ENCODE data around the gene SLC35E3. TPM values are rescaled to one million over a fixed set of nuclear protein-coding genes. Genes with fewer than 3 reads are reported as not detected.

SLC35E3 gene
- polyA plus RNA-seq (2011; rRNA removed) (16.7 and 22.1 TPM in 2 replicates), polyA plus RNA-seq (2017; fragmentation: RNase III; extraction: RNeasy Plus Mini Kit Qiagen cat#74134 plus additional on column Dnase treatment) (4.8 to 6.5 TPM (median 5.1 TPM) in 3 replicates), polyA minus RNA-seq (2011; rRNA and poly(A)+ RNA removed) (3.2 and 7.7 TPM in 2 replicates)
- polyA plus RNA-seq (2012; cell fraction: cytosol; rRNA removed), result 3.8 and 5.2 TPM in 2 replicates
- 5.2 and 8.1 TPM in 2 replicates for polyA plus RNA-seq (2012; cell fraction: nucleus; rRNA removed)

DNA sequence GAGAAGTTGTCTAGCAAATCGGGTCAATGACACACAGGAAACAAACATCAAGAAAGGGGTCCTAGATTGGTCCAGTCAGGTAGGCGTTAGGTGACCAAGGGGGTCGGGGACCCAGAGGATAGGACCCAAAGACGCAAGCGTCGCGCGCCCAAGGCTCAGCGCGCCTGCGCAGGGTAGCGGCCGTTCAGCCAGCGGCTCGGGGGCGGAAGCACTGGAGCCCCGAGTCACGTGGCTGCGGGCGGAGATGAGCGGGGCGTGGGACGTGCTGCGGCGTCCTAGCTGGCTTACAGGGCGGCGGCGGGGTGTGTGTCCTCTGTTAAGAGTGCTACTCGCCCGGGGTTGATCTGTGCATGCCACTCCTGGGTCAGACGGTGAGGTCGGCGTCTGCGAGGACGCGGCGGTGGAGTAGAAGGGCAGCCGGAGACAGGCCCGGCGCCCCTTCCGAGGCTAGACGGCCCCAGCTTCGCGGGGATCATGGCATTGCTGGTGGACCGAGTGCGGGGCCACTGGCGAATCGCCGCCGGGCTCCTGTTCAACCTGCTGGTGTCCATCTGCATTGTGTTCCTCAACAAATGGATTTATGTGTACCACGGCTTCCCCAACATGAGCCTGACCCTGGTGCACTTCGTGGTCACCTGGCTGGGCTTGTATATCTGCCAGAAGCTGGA is at the start of gene SLC35E3:
Gene SLC35E3, plus strand, starts transcription at position 273 of the 668 bp plus-strand sequence. Its CDS starts 202 bp downstream, at position 475.
- WGBS (ENCODE audit: missing lambda C conversion rate), result 1% methylated on average over 26 of the region's 52 CpGs
- peak; percentile 93 to 95 for DNase-seq (ENCODE audit: low read depth in 1 of 2, low spot score in 1 of 2)
- CTCF ChIA-PET, result interaction anchor here (0.9 to 2.3 kb wide), 5 partner anchors 13 to 523 kb away, joined by 3 to 8 read pairs (median 3); no protein-coding TSS in a partner anchor
- no peaks in the 10 kb centered on the region for H3K9me3 ChIP-seq
- peak within 1 kb of the TSS; percentile 98 for H3K4me2 ChIP-seq
- FAIRE-seq, result no peak
- peak within 1 kb of the TSS; percentile 80 to 85 for H3K27ac ChIP-seq
- peak; percentile 97 to 99 for ATAC-seq
- peaks cover 13% of the 10 kb centered on the region for H3K4me1 ChIP-seq
- POLR2A ChIA-PET, result interaction anchor here (0.6 to 2.5 kb wide), 11 partner anchors 8 to 381 kb away, joined by 3 to 45 read pairs (median 4); partner anchors contain the start of genes MDM2 and NUP107
- peak within 1 kb of the TSS; percentile 71 for H3K4me3 ChIP-seq
- TF ChIP-seq HDAC2 (IDR thresholded peaks at IDR 0.05) (no peak), POLR2A (IDR thresholded peaks at IDR 0.05; ENCODE audit: low read length) (peak; percentile 85), CEBPB (IDR thresholded peaks at IDR 0.05) (no peak), FOSL2 (IDR thresholded peaks at IDR 0.05) (no peak), FOSL2 (CRISPR knock-in tag; IDR thresholded peaks at IDR 0.05) (0 out of 2 replicates have a peak, but pooled peaks have one; percentile 14), ZSCAN20 (CRISPR knock-in tag; IDR thresholded peaks at IDR 0.05) (no peak), CHD2 (IDR thresholded peaks at IDR 0.05; ENCODE audit: low read length, partially characterized antibody) (no peak), RFX5 (IDR thresholded peaks at IDR 0.05) (0 out of 2 replicates have a peak, but pooled peaks have one; percentile 27), JUNB (IDR thresholded peaks at IDR 0.05) (no peak), KDM1A (IDR thresholded peaks at IDR 0.05; ENCODE audit: low read depth) (no peak), MYC (IDR thresholded peaks at IDR 0.05; ENCODE audit: borderline replicate concordance, low read length) (peak; percentile 85; the same call in 1 of the 2 replicates), EHMT2 (IDR thresholded peaks at IDR 0.05; ENCODE audit: low read depth) (no peak), RAD21 (conservative IDR thresholded peaks at IDR 0.05 in 1 of 2, IDR thresholded peaks at IDR 0.05 in 1 of 2) (no peak), MAFK (IDR thresholded peaks at IDR 0.05; ENCODE audit: partially characterized antibody) (no peak), NFE2L2 (conservative IDR thresholded peaks at IDR 0.05; ENCODE audit: low read length) (no peak), EP300 (IDR thresholded peaks at IDR 0.05) (no peak), BHLHE40 (IDR thresholded peaks at IDR 0.05; ENCODE audit: low read depth, low read length) (no peak), NPAS2 (CRISPR knock-in tag; IDR thresholded peaks at IDR 0.05; ENCODE audit: borderline replicate concordance) (no peak), ZNF302 (CRISPR knock-in tag; IDR thresholded peaks at IDR 0.05) (no peak), ZC3H11A (IDR thresholded peaks at IDR 0.05) (no peak), PHF8 (IDR thresholded peaks at IDR 0.05; ENCODE audit: borderline replicate concordance, low read depth) (no peak), CHD4 (IDR thresholded peaks at IDR 0.05; ENCODE audit: borderline replicate concordance) (no peak), TFCP2L1 (CRISPR knock-in tag; IDR thresholded peaks at IDR 0.05) (no peak), POLR2AphosphoS2 (conservative IDR thresholded peaks at IDR 0.05; ENCODE audit: low read length) (0 out of 2 replicates have a peak, but pooled peaks have one; percentile 56)
- TF ChIP-seq, protein P1, sequence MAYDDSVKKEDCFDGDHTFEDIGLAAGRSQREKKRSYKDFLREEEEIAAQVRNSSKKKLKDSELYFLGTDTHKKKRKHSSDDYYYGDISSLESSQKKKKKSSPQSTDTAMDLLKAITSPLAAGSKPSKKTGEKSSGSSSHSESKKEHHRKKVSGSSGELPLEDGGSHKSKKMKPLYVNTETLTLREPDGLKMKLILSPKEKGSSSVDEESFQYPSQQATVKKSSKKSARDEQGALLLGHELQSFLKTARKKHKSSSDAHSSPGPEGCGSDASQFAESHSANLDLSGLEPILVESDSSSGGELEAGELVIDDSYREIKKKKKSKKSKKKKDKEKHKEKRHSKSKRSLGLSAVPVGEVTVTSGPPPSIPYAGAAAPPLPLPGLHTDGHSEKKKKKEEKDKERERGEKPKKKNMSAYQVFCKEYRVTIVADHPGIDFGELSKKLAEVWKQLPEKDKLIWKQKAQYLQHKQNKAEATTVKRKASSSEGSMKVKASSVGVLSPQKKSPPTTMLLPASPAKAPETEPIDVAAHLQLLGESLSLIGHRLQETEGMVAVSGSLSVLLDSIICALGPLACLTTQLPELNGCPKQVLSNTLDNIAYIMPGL (CRISPR knock-in tag; IDR thresholded peaks at IDR 0.05; ENCODE audit: borderline replicate concordance), result no peak
- TF ChIP-seq, protein P2, sequence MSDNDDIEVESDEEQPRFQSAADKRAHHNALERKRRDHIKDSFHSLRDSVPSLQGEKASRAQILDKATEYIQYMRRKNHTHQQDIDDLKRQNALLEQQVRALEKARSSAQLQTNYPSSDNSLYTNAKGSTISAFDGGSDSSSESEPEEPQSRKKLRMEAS (IDR thresholded peaks at IDR 0.05), result peak; percentile 90
- TF ChIP-seq, protein P3, sequence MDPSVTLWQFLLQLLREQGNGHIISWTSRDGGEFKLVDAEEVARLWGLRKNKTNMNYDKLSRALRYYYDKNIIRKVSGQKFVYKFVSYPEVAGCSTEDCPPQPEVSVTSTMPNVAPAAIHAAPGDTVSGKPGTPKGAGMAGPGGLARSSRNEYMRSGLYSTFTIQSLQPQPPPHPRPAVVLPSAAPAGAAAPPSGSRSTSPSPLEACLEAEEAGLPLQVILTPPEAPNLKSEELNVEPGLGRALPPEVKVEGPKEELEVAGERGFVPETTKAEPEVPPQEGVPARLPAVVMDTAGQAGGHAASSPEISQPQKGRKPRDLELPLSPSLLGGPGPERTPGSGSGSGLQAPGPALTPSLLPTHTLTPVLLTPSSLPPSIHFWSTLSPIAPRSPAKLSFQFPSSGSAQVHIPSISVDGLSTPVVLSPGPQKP (IDR thresholded peaks at IDR 0.05; ENCODE audit: low read depth, low read length), result no peak
- TF ChIP-seq, protein P4, sequence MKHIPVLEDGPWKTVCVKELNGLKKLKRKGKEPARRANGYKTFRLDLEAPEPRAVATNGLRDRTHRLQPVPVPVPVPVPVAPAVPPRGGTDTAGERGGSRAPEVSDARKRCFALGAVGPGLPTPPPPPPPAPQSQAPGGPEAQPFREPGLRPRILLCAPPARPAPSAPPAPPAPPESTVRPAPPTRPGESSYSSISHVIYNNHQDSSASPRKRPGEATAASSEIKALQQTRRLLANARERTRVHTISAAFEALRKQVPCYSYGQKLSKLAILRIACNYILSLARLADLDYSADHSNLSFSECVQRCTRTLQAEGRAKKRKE (CRISPR knock-in tag; IDR thresholded peaks at IDR 0.05; ENCODE audit: low read depth), result no peak
- TF ChIP-seq, protein P5, sequence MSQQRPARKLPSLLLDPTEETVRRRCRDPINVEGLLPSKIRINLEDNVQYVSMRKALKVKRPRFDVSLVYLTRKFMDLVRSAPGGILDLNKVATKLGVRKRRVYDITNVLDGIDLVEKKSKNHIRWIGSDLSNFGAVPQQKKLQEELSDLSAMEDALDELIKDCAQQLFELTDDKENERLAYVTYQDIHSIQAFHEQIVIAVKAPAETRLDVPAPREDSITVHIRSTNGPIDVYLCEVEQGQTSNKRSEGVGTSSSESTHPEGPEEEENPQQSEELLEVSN (IDR thresholded peaks at IDR 0.05; ENCODE audit: borderline replicate concordance, low read depth), result peak; percentile 68; the same call in 1 of the 2 replicates
- TF ChIP-seq, protein P6, sequence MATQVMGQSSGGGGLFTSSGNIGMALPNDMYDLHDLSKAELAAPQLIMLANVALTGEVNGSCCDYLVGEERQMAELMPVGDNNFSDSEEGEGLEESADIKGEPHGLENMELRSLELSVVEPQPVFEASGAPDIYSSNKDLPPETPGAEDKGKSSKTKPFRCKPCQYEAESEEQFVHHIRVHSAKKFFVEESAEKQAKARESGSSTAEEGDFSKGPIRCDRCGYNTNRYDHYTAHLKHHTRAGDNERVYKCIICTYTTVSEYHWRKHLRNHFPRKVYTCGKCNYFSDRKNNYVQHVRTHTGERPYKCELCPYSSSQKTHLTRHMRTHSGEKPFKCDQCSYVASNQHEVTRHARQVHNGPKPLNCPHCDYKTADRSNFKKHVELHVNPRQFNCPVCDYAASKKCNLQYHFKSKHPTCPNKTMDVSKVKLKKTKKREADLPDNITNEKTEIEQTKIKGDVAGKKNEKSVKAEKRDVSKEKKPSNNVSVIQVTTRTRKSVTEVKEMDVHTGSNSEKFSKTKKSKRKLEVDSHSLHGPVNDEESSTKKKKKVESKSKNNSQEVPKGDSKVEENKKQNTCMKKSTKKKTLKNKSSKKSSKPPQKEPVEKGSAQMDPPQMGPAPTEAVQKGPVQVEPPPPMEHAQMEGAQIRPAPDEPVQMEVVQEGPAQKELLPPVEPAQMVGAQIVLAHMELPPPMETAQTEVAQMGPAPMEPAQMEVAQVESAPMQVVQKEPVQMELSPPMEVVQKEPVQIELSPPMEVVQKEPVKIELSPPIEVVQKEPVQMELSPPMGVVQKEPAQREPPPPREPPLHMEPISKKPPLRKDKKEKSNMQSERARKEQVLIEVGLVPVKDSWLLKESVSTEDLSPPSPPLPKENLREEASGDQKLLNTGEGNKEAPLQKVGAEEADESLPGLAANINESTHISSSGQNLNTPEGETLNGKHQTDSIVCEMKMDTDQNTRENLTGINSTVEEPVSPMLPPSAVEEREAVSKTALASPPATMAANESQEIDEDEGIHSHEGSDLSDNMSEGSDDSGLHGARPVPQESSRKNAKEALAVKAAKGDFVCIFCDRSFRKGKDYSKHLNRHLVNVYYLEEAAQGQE (IDR thresholded peaks at IDR 0.05), result no peak
- TF ChIP-seq, protein P7, sequence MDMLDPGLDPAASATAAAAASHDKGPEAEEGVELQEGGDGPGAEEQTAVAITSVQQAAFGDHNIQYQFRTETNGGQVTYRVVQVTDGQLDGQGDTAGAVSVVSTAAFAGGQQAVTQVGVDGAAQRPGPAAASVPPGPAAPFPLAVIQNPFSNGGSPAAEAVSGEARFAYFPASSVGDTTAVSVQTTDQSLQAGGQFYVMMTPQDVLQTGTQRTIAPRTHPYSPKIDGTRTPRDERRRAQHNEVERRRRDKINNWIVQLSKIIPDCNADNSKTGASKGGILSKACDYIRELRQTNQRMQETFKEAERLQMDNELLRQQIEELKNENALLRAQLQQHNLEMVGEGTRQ (IDR thresholded peaks at IDR 0.05), result peak; percentile 95

All from A549 (cell line).